HEK293T (cell line): Measurements from ENCODE around the gene ACOX3.

Source experiments
- L3MBTL2 ChIP-seq: fragments of 450-650 bp; conservative IDR thresholded peaks from 2 replicates; pipeline ENCODE4 v1.6.1; 2016; ENCODE audit warnings: mild to moderate bottlenecking
- NFRKB ChIP-seq: fragments of 450-650 bp; IDR thresholded peaks from 2 replicates; pipeline ENCODE4 v1.6.1; 2016; ENCODE audit warnings: mild to moderate bottlenecking, moderate library complexity
- SP1 ChIP-seq: fragments of 450-650 bp; IDR thresholded peaks from 2 replicates; pipeline ENCODE4 v1.6.1; 2017
- SUZ12 ChIP-seq: fragments of 450-650 bp; IDR thresholded peaks from 2 replicates; pipeline ENCODE4 v1.6.1; 2016; ENCODE audit warnings: mild to moderate bottlenecking

GRCh38 chr4:8384397-8385060 is 56.0 kb downstream of the ACOX3 start:
- TF ChIP-seq SUZ12 (no peak), L3MBTL2 (no peak), NFRKB (no peak), SP1 (no peak)
